GM12878 (cell line): ENCODE data around the gene PRR5L. TPM values are rescaled to one million over a fixed set of nuclear protein-coding genes. Genes with fewer than 3 reads are reported as not detected.

Source experiments
- ATAC-seq: fragments of 200-7000 bp; cut with Tn5 transposase; 3 replicates; pipeline ENCODE4 v1.9.1; 2020; ENCODE audit warnings: mild to moderate bottlenecking, moderate library complexity
- BruUV-seq: library from RNA; stranded (reverse); fragments of 400-500 nt; replicated peaks from 2 replicates; lab custom pipeline; 2021; lab: Mats Ljungman, UMichigan
- CTCF ChIA-PET: fragments of 300-600 bp; sonication (Branson Sonifier 250); formaldehyde crosslinking; extraction: SDS; loops from one replicate; lab custom pipeline; 2021; ENCODE audit warnings: inconsistent platforms; lab: Yijun Ruan, JAX
- POLR2A ChIA-PET: fragments of 350-600 bp; formaldehyde crosslinking; extraction: SDS; loops from one replicate; lab custom pipeline; 2021; ENCODE audit warnings: inconsistent platforms; lab: Charles Lee
- RAD21 ChIA-PET: fragments of 300-600 bp; sonication (Branson Sonifier 250); formaldehyde crosslinking; loops from one replicate; lab custom pipeline; 2023; ENCODE audit warnings: antibody characterized with exemption; ENCODE audit not compliant: unreplicated experiment; lab: Charles Lee
- SMC1A ChIA-PET: fragments of 300-600 bp; sonication (Branson Sonifier 250); formaldehyde crosslinking; loops from one replicate; lab custom pipeline; 2023; ENCODE audit not compliant: unreplicated experiment, uncharacterized antibody; lab: Charles Lee
- DNase-seq: peaks from one replicate; pipeline ENCODE4 v3.0.0-alpha.2; 2011; ENCODE audit warnings: low read depth, low spot score
- FAIRE-seq: peaks from 3 replicates; lab custom pipeline; 2011; peaks lifted over from hg19 to GRCh38; lab: Jason Lieb, UNC
- H2AFZ ChIP-seq: 2 replicates; pipeline ENCODE4 v1.6.0; 2011; ENCODE audit warnings: low read depth, low read length, control low read depth; ENCODE audit not compliant: control insufficient read depth
- H3K27ac ChIP-seq: 2 replicates; pipeline ENCODE4 v1.5.1; 2011; ENCODE audit warnings: control low read depth; ENCODE audit not compliant: control insufficient read depth, insufficient read depth
- H3K27me3 ChIP-seq, 2 experiments: replicated peaks in 1 of 2; 2 replicates each; pipeline versions ENCODE4 v1.6.0 to v1.6.1; 2011; ENCODE audit warnings: low read length in 1 of 2; ENCODE audit not compliant: control insufficient read depth in 2 of 2, insufficient read depth in 2 of 2
- H3K36me3 ChIP-seq, 2 experiments: 2 replicates each; pipeline ENCODE4 v1.5.1; 2011; ENCODE audit warnings: low read length in 1 of 2; ENCODE audit not compliant: control insufficient read depth in 2 of 2, insufficient read depth in 2 of 2
- H3K4me1 ChIP-seq: 2 replicates; pipeline ENCODE4 v1.6.1; 2011; ENCODE audit warnings: mild to moderate bottlenecking, low read length, moderate library complexity, mixed read lengths; ENCODE audit not compliant: control insufficient read depth, insufficient read depth
- H3K4me2 ChIP-seq: 2 replicates; pipeline ENCODE4 v1.6.0; 2011; ENCODE audit warnings: control low read depth; ENCODE audit not compliant: control insufficient read depth, insufficient read depth
- H3K4me3 ChIP-seq: fragments of 200-600 bp; sonication (generic); 2 replicates; pipeline ENCODE4 v1.5.1; 2016
- H3K79me2 ChIP-seq: 2 replicates; pipeline ENCODE4 v1.6.0; 2011; ENCODE audit warnings: low read length; ENCODE audit not compliant: control insufficient read depth, insufficient read depth
- H3K9ac ChIP-seq: 2 replicates; pipeline ENCODE4 v1.8.0; 2011; ENCODE audit warnings: low read length, control low read depth, mixed read lengths; ENCODE audit not compliant: control insufficient read depth, insufficient read depth
- H3K9me3 ChIP-seq: replicated peaks from 3 replicates; pipeline ENCODE4 v1.5.1; 2011; ENCODE audit warnings: mild to moderate bottlenecking, low read length; ENCODE audit not compliant: control insufficient read depth, insufficient read depth
- H4K20me1 ChIP-seq: 2 replicates; pipeline ENCODE4 v1.6.0; 2011; ENCODE audit not compliant: control insufficient read depth, insufficient read depth
- BHLHE40 ChIP-seq, 2 experiments: fragments of 450-650 bp in 1 of 2; IDR thresholded peaks; 2 replicates each; pipeline ENCODE4 v1.6.1; 2011 to 2017; ENCODE audit warnings: low read depth in 2 of 2, borderline replicate concordance in 1 of 2, improper control_type of control experiment in 1 of 2, low read length in 1 of 2, mild to moderate bottlenecking in 1 of 2
- ESRRA ChIP-seq: IDR thresholded peaks from 2 replicates; pipeline ENCODE4 v1.6.1; 2012; ENCODE audit warnings: mild to moderate bottlenecking, low read length, improper control_type of control experiment
- FOXK2 ChIP-seq: fragments of 450-650 bp; IDR thresholded peaks from 2 replicates; pipeline ENCODE4 v1.6.1; 2017; ENCODE audit warnings: mild to moderate bottlenecking, moderate library complexity
- LARP7 ChIP-seq: fragments of 450-650 bp; IDR thresholded peaks from 2 replicates; pipeline ENCODE4 v1.6.1; 2017; ENCODE audit warnings: mild to moderate bottlenecking
- NR2C1 ChIP-seq: fragments of 450-650 bp; IDR thresholded peaks from 2 replicates; pipeline ENCODE4 v1.6.1; 2017; ENCODE audit warnings: antibody characterized with exemption, mild to moderate bottlenecking, moderate library complexity
- SKIL ChIP-seq: fragments of 450-650 bp; IDR thresholded peaks from 2 replicates; pipeline ENCODE4 v1.6.1; 2017; ENCODE audit warnings: mild to moderate bottlenecking, low read depth, inconsistent platforms; ENCODE audit not compliant: poor library complexity, severe bottlenecking
- SMC3 ChIP-seq: IDR thresholded peaks from 2 replicates; pipeline ENCODE4 v1.6.1; 2011; ENCODE audit warnings: low read length, improper control_type of control experiment, borderline replicate concordance
- SPI1 ChIP-seq: IDR thresholded peaks from 2 replicates; pipeline ENCODE4 v1.6.1; 2011; ENCODE audit warnings: low read depth, mild to moderate bottlenecking, low read length, moderate library complexity, borderline replicate concordance; ENCODE audit not compliant: insufficient read depth
- STAT3 ChIP-seq: IDR thresholded peaks from 2 replicates; pipeline ENCODE4 v1.6.1; 2011; ENCODE audit warnings: low read depth, low read length, improper control_type of control experiment
- TARDBP ChIP-seq: IDR thresholded peaks from 2 replicates; pipeline ENCODE4 v1.6.1; 2016; ENCODE audit warnings: borderline replicate concordance
- WGBS: methylation state at CpG from one replicate; pipeline ENCODE4 v1.1.6; 2016; ENCODE audit warnings: low lambda C conversion rate; ENCODE audit not compliant: insufficient replicate concordance, insufficient coverage; ENCODE audit errors: missing lambda C conversion rate; 5-methylcytosine and 5-hydroxymethylcytosine counted together
- in situ Hi-C: fragments of 300-500 bp; cut with MboI; formaldehyde crosslinking; loops from 9 replicates; pipeline ENCODE4 v1.14.3; 2018; ENCODE audit warnings: mixed read lengths
- intact Hi-C: fragments of 100-400 bp; cut with micrococcal nuclease; formaldehyde crosslinking; loops from one replicate; pipeline ENCODE4 v1.14.2; 2022; ENCODE audit not compliant: unreplicated experiment
- polyA plus RNA-seq, 11 experiments: library from polyadenylated mRNA; depleted of rRNA in 4 of 11; unstranded in 6 of 11; stranded (reverse) in 5 of 11; fragments of >200 nt; fragmentation: Nextera tagmentation in 4 of 11; fragmentation: Illumina TruSeq in 1 of 11; extraction: Ambion mirVana in 4 of 11; extraction: Trizol in 1 of 11; gene quantifications; 1 replicate in 1 of 11; 2 replicates in 10 of 11; pipeline versions ENCODE4 v1.2.1 to v1.2.3, GENCODE V29; 2011 to 2016; ENCODE audit warnings: inconsistent platforms in 2 of 11, missing spikeins in 2 of 11, low read depth in 1 of 11
- total RNA-seq, 4 experiments: library from RNA; depleted of rRNA in 3 of 4; stranded (reverse); fragments of >200 nt in 3 of 4; fragmentation: Illumina TruSeq in 1 of 4; extraction: Trizol in 1 of 4; gene quantifications; 2 replicates each; pipeline versions ENCODE4 v1.2.1 to v1.2.3, GENCODE V29; 2013 to 2021
- TF ChIP-seq, protein P1 (sequence below): IDR thresholded peaks from 2 replicates; pipeline ENCODE4 v1.6.1; 2011; ENCODE audit warnings: low read depth, low read length, improper control_type of control experiment, borderline replicate concordance
- TF ChIP-seq, protein P2 (sequence below): fragments of 450-650 bp; IDR thresholded peaks from 2 replicates; pipeline ENCODE4 v1.6.1; 2017; ENCODE audit warnings: antibody characterized with exemption, mild to moderate bottlenecking, moderate library complexity

PRR5L gene
- total and polyA plus RNA-seq, 10 of the 15 experiments (the other 5 are each of a cell fraction or from before 2014, with no cell fraction given): 0.11 to 4.2 (median 0.67) TPM; not detected in 1

DNA sequence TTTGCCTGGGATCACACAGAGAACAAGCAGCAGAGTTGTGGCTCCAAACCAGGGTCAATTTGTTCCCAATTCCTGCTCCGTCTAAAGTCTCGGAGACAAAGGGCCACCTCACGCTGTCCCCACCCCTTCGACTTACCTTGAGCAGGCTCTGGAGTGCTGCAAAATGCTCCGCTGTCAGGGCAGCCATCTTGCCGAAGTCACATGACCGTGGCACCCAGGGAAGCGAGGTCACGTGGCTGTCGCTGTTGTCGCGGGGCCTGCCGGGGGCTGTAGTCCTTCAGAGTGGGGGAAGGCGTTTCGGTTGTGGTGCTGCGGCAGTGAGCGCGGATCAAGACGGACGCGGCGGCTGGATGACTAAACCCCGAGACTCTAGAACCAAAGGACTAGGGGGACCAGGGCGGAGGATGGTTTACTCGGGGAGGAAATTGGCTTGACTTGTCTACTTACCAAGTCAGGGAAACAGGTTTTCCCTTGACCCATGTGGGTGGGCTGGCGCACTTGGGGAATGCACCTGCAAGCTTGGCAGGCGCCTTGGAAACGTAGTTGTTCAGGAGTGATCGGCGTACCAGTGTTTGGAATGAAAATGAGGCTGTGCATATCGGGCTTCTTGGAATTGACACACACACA lies 6.7 kb upstream of the PRR5L start, which contains the start of gene COMMD9 (continued):
- TF ChIP-seq, protein P1, sequence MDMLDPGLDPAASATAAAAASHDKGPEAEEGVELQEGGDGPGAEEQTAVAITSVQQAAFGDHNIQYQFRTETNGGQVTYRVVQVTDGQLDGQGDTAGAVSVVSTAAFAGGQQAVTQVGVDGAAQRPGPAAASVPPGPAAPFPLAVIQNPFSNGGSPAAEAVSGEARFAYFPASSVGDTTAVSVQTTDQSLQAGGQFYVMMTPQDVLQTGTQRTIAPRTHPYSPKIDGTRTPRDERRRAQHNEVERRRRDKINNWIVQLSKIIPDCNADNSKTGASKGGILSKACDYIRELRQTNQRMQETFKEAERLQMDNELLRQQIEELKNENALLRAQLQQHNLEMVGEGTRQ: peak; percentile 98
- TF ChIP-seq STAT3 (no peak), SKIL (no peak), TARDBP (peak; percentile 98), NR2C1 (peak; percentile 72), SPI1 (no peak)

- intact Hi-C loops: loop anchor here (1.0 to 10.0 kb wide), 4 partner anchors 186 to 452 kb away; no protein-coding TSS in a partner anchor
- H3K36me3 ChIP-seq: no peaks in the 10 kb centered on the region
- in situ Hi-C loops: loop anchor here (5.0 kb wide), 1 partner anchor 200 kb away; no protein-coding TSS in a partner anchor
- WGBS: 13% methylated on average over 4 of the region's 4 CpGs
- no peak overlapping the region for H2AFZ ChIP-seq
- CTCF ChIA-PET: interaction anchor here (0.7 to 18.4 kb wide), 47 partner anchors 8 to 454 kb away, joined by 3 to 286 read pairs (median 4); partner anchors contain the start of gene TRAF6
- H3K9ac ChIP-seq: no peak overlapping the region
- RAD21 ChIA-PET: interaction anchor here (0.8 to 9.1 kb wide), 21 partner anchors 8 to 470 kb away, joined by 3 to 106 read pairs (median 5); partner anchors contain the start of gene TRAF6
- BruUV-seq: no TSS peak
- H3K4me1 ChIP-seq: peaks cover 3% of the 10 kb centered on the region; the same call in 1 of the 2 replicates
- DNase-seq (peak; percentile 23), ATAC-seq (peak; percentile 73), FAIRE-seq (peak; percentile 49)
- H3K4me2 ChIP-seq: no peak overlapping the region
- H3K9me3 ChIP-seq: no peaks in the 10 kb centered on the region
- H3K4me3 ChIP-seq: no peak overlapping the region
- peaks cover 0 to 4% of the 10 kb centered on the region in 2 experiments; a peak in 2 of 4 replicates for H3K27me3 ChIP-seq
- no peaks in the 10 kb centered on the region for H4K20me1 ChIP-seq
- H3K27ac ChIP-seq: no peak overlapping the region
- H3K79me2 ChIP-seq: peaks cover 3% of the 10 kb centered on the region
- POLR2A ChIA-PET: no interaction called here
- SMC1A ChIA-PET: interaction anchor here (0.6 to 10.8 kb wide), 20 partner anchors 8 to 455 kb away, joined by 3 to 181 read pairs (median 4); no protein-coding TSS in a partner anchor
- TF ChIP-seq LARP7 (peak; percentile 52; the same call in 1 of the 2 replicates), SMC3 (peak; percentile 88), ESRRA (0 out of 2 replicates have a peak, but pooled peaks have one; percentile 42), BHLHE40 (IDR thresholded peaks at IDR 0.05; ENCODE audit: borderline replicate concordance in 1 of 2, low read depth in 2 of 2, low read length in 1 of 2) (no peak), FOXK2 (no peak), SKIL (peak; percentile 31)
- TF ChIP-seq, protein P2, sequence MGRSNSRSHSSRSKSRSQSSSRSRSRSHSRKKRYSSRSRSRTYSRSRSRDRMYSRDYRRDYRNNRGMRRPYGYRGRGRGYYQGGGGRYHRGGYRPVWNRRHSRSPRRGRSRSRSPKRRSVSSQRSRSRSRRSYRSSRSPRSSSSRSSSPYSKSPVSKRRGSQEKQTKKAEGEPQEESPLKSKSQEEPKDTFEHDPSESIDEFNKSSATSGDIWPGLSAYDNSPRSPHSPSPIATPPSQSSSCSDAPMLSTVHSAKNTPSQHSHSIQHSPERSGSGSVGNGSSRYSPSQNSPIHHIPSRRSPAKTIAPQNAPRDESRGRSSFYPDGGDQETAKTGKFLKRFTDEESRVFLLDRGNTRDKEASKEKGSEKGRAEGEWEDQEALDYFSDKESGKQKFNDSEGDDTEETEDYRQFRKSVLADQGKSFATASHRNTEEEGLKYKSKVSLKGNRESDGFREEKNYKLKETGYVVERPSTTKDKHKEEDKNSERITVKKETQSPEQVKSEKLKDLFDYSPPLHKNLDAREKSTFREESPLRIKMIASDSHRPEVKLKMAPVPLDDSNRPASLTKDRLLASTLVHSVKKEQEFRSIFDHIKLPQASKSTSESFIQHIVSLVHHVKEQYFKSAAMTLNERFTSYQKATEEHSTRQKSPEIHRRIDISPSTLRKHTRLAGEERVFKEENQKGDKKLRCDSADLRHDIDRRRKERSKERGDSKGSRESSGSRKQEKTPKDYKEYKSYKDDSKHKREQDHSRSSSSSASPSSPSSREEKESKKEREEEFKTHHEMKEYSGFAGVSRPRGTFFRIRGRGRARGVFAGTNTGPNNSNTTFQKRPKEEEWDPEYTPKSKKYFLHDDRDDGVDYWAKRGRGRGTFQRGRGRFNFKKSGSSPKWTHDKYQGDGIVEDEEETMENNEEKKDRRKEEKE: no peak
Measured at GRCh38 chr11:36292311-36292722, 3.8 kb upstream of the PRR5L start.
